ENCODE measurements around the gene TCF4.

The TCF4 gene

GRCh38 chr18:55607773-55608172 is 19.8 kb upstream of the TCF4 start:
- DNase-seq = no peak

GRCh38 chr18:55605733-55606338 is 17.8 kb upstream of the TCF4 start:
- TF ChIP-seq, protein P1, sequence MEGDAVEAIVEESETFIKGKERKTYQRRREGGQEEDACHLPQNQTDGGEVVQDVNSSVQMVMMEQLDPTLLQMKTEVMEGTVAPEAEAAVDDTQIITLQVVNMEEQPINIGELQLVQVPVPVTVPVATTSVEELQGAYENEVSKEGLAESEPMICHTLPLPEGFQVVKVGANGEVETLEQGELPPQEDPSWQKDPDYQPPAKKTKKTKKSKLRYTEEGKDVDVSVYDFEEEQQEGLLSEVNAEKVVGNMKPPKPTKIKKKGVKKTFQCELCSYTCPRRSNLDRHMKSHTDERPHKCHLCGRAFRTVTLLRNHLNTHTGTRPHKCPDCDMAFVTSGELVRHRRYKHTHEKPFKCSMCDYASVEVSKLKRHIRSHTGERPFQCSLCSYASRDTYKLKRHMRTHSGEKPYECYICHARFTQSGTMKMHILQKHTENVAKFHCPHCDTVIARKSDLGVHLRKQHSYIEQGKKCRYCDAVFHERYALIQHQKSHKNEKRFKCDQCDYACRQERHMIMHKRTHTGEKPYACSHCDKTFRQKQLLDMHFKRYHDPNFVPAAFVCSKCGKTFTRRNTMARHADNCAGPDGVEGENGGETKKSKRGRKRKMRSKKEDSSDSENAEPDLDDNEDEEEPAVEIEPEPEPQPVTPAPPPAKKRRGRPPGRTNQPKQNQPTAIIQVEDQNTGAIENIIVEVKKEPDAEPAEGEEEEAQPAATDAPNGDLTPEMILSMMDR (IDR thresholded peaks at IDR 0.05; ENCODE audit: low read depth, low read length) = no peak
- H3K36me3 ChIP-seq = no peaks in the 10 kb centered on the region
- H3K27ac ChIP-seq = no peak overlapping the region
- no peaks in the 10 kb centered on the region for H3K27me3 ChIP-seq (ENCODE audit: insufficient read depth, low read depth, severe bottlenecking)
- no peak overlapping the region for H3K4me3 ChIP-seq (ENCODE audit: low read depth, low read length)
- no peaks in the 10 kb centered on the region for H3K9me3 ChIP-seq (ENCODE audit: severe bottlenecking)
- no peak for DNase-seq

More at GRCh38 chr18:55607773-55608172, 19.8 kb upstream of the TCF4 start:
- Histone ChIP-seq H3K27ac (no peak overlapping the region), H3K4me3 (ENCODE audit: low read depth, low read length) (no peak overlapping the region), H3K27me3 (ENCODE audit: insufficient read depth, low read depth, severe bottlenecking) (no peaks in the 10 kb centered on the region), H3K9me3 (ENCODE audit: severe bottlenecking) (no peaks in the 10 kb centered on the region), H3K36me3 (no peaks in the 10 kb centered on the region)
- TF ChIP-seq, protein P1 (IDR thresholded peaks at IDR 0.05; ENCODE audit: low read depth, low read length) = no peak

DNA sequence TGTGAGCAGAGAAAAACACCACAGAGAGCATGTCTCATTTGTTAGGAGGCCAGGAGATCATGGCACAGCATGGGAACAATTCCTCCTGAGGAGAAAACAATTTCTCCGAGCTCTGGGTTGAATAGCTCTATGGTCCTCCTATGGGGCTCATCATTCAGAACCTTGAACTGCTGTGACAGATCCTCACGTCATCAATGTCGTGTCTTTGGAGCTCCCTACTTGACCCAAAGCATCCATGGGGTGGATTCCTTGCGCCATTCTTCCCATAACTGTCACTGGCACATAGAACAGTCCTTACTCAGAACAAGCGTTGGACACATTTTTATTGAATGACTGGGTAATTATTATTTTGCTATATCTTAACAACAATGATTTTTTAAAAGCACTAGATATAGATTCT is 15.8 kb upstream of the TCF4 start:
- Histone ChIP-seq H3K4me3 (ENCODE audit: low read depth, low read length) (no peak overlapping the region), H3K27ac (no peak overlapping the region), H3K27me3 (ENCODE audit: insufficient read depth, low read depth, severe bottlenecking) (no peaks in the 10 kb centered on the region), H3K9me3 (ENCODE audit: severe bottlenecking) (no peaks in the 10 kb centered on the region), H3K36me3 (no peaks in the 10 kb centered on the region)
- TF ChIP-seq, protein P1 (IDR thresholded peaks at IDR 0.05; ENCODE audit: low read depth, low read length) = no peak
- DNase-seq = no peak

GRCh38 chr18:55593888-55594287 is 5.9 kb upstream of the TCF4 start:
- no peak for DNase-seq
- 0 out of 2 replicates have a peak, but pooled peaks cover 2% of the 10 kb centered on the region for H3K36me3 ChIP-seq
- peaks cover 3% of the 10 kb centered on the region for H3K9me3 ChIP-seq (ENCODE audit: severe bottlenecking)
- no peak overlapping the region for H3K27ac ChIP-seq
- TF ChIP-seq, protein P1 (IDR thresholded peaks at IDR 0.05; ENCODE audit: low read depth, low read length) = no peak
- H3K27me3 ChIP-seq (ENCODE audit: insufficient read depth, low read depth, severe bottlenecking) = no peaks in the 10 kb centered on the region
- H3K4me3 ChIP-seq (ENCODE audit: low read depth, low read length) = no peak overlapping the region

GRCh38 chr18:55592572-55592971 is 4.6 kb upstream of the TCF4 start:
- Histone ChIP-seq H3K9me3 (ENCODE audit: severe bottlenecking) (peaks cover 3% of the 10 kb centered on the region), H3K27ac (no peak overlapping the region), H3K36me3 (0 out of 2 replicates have a peak, but pooled peaks cover 2% of the 10 kb centered on the region), H3K27me3 (ENCODE audit: insufficient read depth, low read depth, severe bottlenecking) (no peaks in the 10 kb centered on the region), H3K4me3 (ENCODE audit: low read depth, low read length) (no peak overlapping the region)
- DNase-seq = no peak
- TF ChIP-seq, protein P1 (IDR thresholded peaks at IDR 0.05; ENCODE audit: low read depth, low read length) = no peak

GRCh38 chr18:55592106-55592505 is 4.1 kb upstream of the TCF4 start:
- TF ChIP-seq, protein P1 (IDR thresholded peaks at IDR 0.05; ENCODE audit: low read depth, low read length) = no peak
- DNase-seq = no peak
- no peaks in the 10 kb centered on the region for H3K27me3 ChIP-seq (ENCODE audit: insufficient read depth, low read depth, severe bottlenecking)
- peaks cover 3% of the 10 kb centered on the region for H3K9me3 ChIP-seq (ENCODE audit: severe bottlenecking)
- 0 out of 2 replicates have a peak, but pooled peaks cover 2% of the 10 kb centered on the region for H3K36me3 ChIP-seq
- no peak overlapping the region for H3K4me3 ChIP-seq (ENCODE audit: low read depth, low read length)
- H3K27ac ChIP-seq = no peak overlapping the region
